Stimulated activated CD4-positive, alpha-beta T cell treated with anti-CD3 and anti-CD28 coated beads, Interleukin-12 subunit alpha, Interleukin-12 subunit beta, amount 100 ng/mL, for 24 hours (primary cell): ENCODE measurements around the gene ADCY5.

Experiments
- DNase-seq, 2 experiments: peaks; one replicate each; pipeline ENCODE4 v3.0.0-alpha.2; 2020; ENCODE audit warnings: low read depth in 2 of 2

The ADCY5 gene

GRCh38 chr3:123429362-123430125 lies 19.3 kb downstream of the ADCY5 start:
- no peak for DNase-seq

GRCh38 chr3:123424999-123425712 lies 23.7 kb downstream of the ADCY5 start:
- no peak for DNase-seq

GRCh38 chr3:123424321-123424998 lies 24.4 kb downstream of the ADCY5 start:
- DNase-seq, result no peak

GRCh38 chr3:123423806-123424205 lies 25.1 kb downstream of the ADCY5 start:
- DNase-seq, result no peak

- DNase-seq, result no peak
Observed at GRCh38 chr3:123423031-123423430, 25.9 kb downstream of the ADCY5 start.

GRCh38 chr3:123422457-123422856 lies 26.4 kb downstream of the ADCY5 start:
- no peak for DNase-seq

- no peak for DNase-seq
Observed at GRCh38 chr3:123421353-123422174, 27.3 kb downstream of the ADCY5 start.

- DNase-seq, result no peak
Observed at GRCh38 chr3:123420416-123420968, 28.4 kb downstream of the ADCY5 start.

GRCh38 chr3:123419850-123420297 lies 29.0 kb downstream of the ADCY5 start:
- no peak for DNase-seq

- DNase-seq, result no peak
Observed at GRCh38 chr3:123419181-123419849, 29.6 kb downstream of the ADCY5 start.

- DNase-seq, result no peak
Observed at GRCh38 chr3:123416647-123417046, 32.2 kb downstream of the ADCY5 start.

GRCh38 chr3:123416173-123416572 lies 32.7 kb downstream of the ADCY5 start:
- DNase-seq, result no peak

GRCh38 chr3:123414973-123415775 lies 33.7 kb downstream of the ADCY5 start:
- DNase-seq, result no peak

GRCh38 chr3:123412811-123413604 lies 35.9 kb downstream of the ADCY5 start:
- no peak for DNase-seq

- DNase-seq, result no peak
Observed at GRCh38 chr3:123412076-123412475, 36.8 kb downstream of the ADCY5 start.

- no peak for DNase-seq
Observed at GRCh38 chr3:123411340-123412040, 37.4 kb downstream of the ADCY5 start.

- DNase-seq, result no peak
Observed at GRCh38 chr3:123410149-123410515, 38.8 kb downstream of the ADCY5 start.

- no peak for DNase-seq
Observed at GRCh38 chr3:123409443-123410148, 39.3 kb downstream of the ADCY5 start.
